Endometrium (tissue), 2 donors: Measurements from ENCODE around the gene CFD.
"Not testable (repeated sequence)": the region's sequence is repeated elsewhere in the genome, so short reads cannot be mapped to it uniquely, and the experiment has no call there.

ENCODE experiments used
- FAIRE-seq: peaks from 2 replicates; lab custom pipeline; 2012; peaks lifted over from hg19 to GRCh38; lab: Jason Lieb, UNC
- donor health status: control.
- donor health status: control.

CFD gene

GRCh38 chr19:825897-826644, 33.4 kb upstream of the CFD start:
- no peak for FAIRE-seq

GRCh38 chr19:827314-827709, 32.2 kb upstream of the CFD start:
- FAIRE-seq = no peak

GRCh38 chr19:827710-828321, 31.6 kb upstream of the CFD start, which contains the start of gene AZU1:
TSS of gene AZU1 (plus strand) at chr19:827837. CDS start at chr19:827847, 10 bp downstream.
- FAIRE-seq = no peak

DNA sequence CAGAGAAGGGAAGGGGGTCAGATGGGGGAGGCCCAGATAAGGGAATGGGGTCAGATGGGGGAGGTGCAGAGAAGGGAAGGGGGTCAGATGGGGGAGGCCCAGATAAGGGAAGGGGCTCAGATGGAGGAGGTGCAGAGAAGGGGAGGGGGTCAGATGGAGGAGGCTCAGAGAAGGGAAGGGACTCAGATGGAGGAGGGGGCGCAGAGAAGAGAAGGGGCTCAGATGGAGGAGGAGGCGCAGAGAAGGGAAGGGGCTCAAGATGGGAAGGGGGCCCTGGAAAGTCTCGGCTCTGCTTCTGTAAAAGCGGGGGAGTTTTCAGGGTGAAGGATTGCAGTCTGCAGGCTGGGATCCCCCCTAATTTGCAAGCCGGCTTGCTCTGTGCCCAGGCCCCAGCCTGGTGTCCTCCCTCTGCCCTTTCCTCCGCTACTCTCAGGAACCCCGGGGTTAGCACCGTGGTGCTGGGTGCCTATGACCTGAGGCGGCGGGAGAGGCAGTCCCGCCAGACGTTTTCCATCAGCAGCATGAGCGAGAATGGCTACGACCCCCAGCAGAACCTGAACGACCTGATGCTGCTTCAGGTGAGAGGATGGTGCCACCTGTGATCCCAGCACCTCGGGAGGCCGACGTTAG, 30.2 kb upstream of the CFD start:
- no peak for FAIRE-seq

DNA sequence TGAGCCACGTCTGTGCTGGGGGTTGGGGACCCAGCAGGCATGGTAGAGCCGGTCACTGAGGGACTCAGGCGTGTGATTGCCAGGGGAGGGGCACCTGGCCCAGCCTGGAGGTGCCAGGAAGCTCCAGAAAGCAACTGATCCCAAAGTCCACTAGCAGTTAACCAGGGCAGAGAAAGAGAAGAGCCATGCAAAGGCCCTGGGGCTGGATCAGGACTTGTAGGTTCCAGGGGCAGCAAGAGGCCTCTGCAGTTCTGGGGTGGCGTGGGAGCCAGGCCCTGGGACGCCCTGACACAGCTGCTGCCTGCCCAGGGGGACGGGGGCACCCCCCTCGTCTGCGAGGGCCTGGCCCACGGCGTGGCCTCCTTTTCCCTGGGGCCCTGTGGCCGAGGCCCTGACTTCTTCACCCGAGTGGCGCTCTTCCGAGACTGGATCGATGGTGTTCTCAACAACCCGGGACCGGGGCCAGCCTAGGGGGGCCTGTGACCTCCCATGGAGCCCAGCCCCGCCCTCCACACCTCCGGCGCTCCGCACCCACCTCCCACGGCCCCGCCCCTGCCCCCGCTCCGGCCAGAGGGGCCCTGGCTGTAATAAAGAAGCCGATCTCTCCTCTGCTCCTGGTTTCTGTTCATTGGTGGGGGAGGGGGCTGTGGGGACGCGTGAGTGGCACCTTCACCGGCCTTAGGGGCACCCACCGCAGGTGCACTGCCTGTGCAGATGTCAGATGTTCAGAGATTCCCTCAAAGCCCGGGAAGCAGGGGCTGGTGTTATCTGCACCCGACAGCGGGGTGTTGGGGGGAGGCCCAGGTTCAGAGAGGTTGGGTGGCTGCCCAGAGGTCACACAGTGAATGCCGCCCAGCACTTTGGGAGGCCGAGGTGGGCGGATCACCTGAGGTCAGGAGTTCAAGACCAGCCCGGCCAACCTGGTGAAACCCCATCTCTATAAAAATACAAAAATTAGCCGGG, 27.8 kb upstream of the CFD start:
- FAIRE-seq = no peak

DNA sequence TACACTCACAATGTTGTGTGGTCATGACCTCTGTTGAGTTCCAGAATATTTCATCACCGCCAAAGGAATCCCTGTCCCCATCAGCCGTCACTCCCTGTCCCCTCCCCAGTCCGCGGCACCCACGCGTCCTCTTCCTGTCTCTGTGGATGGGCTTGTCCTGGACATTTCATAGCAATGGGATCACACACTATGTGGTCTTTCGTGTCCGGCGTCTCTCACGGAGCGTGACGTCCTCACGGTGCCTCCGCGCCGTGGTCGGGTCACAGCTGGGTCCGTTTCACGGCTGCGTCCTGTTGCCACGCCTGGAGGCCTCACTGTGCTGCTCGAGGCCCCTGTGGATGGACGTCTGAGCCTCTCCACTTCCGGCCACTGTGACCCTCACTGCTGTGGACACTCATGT, 25.2 kb upstream of the CFD start:
- FAIRE-seq = no peak

DNA sequence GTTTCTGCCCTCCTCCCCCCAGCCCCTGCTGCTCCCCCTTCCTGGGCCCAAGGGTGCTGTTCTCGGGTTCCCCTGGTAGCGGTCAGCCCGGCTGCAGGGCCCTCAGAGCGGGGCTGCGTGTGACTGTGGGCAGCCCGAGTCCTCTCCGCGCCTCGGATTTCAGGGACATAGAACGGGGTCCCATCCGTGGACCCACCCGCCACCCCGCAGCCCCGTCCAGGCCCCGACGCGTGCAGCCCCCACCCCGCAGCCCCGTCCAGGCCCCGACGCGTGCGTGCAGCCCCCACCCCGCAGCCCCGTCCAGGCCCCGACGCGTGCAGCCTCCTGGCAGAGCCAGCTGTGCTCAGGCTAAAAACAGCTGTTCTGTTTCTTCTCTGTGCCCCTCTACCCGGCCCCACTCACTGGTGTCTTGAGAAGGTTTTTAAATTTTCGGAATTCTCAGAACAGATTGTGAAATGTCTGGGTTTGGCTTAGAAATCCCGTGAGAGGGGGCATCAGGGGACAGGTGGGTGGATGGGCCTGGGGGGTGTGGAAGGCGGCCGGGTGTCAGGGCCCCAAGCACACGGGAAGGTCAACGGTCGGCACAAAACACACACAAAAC, 24.2 kb upstream of the CFD start:
- no peak for FAIRE-seq

- no peak for FAIRE-seq
Observed at GRCh38 chr19:840519-841206, 18.8 kb upstream of the CFD start, which contains the start of gene PRTN3. TSS of gene PRTN3 (plus strand) at chr19:840999. CDS start at chr19:841009, 10 bp downstream.

DNA sequence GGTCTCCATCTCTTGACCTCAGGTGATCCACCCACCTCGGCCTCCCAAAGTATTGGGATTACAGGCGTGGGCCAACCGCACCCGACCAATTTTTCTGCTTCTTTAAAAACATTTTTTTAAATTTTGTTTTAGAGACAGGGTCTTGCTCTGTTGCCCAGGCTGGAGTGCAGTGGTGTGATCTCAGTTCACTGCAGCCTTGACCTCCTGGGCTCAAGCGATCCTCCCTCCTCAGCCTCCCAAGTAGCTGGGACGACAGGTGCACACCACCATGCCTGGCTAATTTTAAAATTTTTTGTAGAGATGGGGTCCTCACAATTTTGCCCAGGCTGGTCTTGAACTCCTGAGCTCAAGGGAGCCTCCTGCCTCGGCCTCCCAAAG, 16.7 kb upstream of the CFD start:
- not testable (repeated sequence) for FAIRE-seq

DNA sequence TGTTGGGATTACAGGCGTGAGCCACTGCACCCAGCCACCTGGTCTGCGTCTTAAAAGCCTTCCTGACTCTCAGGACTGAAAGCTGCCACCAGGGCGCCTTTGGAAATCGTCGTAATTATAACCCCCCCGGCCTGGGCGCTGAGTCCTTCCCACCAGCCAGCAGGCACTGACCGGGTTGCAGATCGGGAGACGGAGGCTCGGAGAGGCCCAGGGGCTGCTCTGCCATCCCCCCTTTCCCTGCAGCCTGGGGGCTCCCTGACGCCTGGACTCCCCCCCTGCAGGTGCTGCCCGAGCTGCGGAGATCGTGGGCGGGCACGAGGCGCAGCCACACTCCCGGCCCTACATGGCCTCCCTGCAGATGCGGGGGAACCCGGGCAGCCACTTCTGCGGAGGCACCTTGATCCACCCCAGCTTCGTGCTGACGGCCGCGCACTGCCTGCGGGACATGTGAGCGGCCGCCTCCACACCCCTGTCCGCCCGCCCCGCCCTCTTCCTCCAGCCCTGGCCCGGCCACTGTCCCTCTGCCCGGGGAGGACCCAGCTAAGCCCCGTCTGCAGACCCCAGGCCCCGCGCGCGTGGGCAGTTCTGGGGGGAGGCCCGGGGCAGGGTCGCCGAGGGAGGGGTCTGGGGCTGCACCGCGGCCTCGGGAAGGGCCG, 16.2 kb upstream of the CFD start:
- FAIRE-seq = no peak

- no peak for FAIRE-seq
Observed at GRCh38 chr19:843836-844545, 15.5 kb upstream of the CFD start.

- FAIRE-seq = no peak
Observed at GRCh38 chr19:844546-844971, 14.9 kb upstream of the CFD start.

GRCh38 chr19:845707-846521, 13.6 kb upstream of the CFD start:
- no peak for FAIRE-seq

DNA sequence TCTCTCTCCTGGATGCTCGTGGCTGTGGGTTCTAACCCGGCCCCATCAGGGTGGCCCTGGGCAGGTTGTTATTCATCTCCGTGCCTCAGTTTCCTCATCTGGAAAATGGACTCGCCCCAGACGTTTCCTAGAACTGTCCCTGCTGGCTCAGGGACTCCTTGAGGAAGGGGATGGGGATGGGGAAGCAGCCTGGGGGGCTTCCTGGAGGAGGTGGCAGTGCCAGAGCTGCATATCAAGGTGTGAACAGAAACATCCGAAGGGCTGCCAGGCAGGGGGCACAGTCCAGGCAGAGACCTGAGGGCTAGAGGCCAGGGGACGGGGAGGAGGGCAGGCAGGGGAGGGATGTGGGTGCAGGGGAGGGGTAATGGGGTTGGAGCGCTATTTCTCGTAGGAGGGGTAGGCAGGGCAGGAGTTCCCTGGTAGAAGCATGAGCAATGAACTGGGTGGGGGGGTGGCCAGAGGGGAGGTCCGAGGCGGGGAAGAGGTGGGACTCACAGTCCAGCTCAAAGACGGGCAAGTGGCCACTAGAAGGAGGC, 11.0 kb upstream of the CFD start:
- FAIRE-seq = no peak

- FAIRE-seq = not testable (repeated sequence)
Observed at GRCh38 chr19:849195-849594, 10.3 kb upstream of the CFD start.

DNA sequence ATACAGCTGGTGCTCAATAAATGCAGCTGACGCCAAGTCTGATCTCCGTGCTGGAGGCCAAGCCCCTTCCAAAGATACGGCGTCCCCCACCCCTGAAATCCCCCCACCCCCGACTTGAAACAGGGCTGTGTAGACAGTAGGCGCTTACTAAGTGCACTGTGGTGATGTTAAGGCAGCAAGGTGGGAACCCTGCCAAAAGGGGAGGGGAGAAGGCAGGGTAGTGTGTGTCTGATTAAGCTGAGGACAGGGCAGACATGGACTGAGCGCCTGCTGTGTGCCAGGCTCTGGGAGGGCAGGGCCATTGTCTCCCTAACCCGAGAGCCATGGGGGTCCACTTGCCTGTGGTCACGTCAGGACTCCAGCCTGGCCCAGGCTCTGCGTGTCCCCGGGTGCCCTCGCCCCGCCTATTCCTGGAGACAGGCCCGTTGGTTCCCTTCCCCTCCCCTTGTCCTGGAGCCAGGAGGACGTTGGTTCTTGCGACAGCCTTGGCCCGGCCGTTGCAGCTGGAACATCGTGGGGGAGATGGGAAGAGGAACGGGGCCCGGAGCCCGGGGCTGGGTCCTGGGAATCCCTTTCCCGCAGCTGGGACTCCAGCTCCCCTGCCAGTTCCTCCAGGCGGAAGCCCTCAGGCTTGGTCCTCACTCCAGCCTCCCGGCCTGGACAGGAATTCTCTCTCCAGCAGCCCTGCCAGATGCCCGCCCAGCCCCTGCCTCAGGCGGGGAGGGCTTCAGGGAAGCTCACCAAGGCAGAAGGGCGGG, 9.1 kb upstream of the CFD start:
- FAIRE-seq = no peak

GRCh38 chr19:850979-851335, 8.5 kb upstream of the CFD start:
- no peak for FAIRE-seq
